SK-N-SH (cell line): ENCODE data around the gene INPPL1. TPM values are rescaled to one million over a fixed set of nuclear protein-coding genes. Genes with fewer than 3 reads are reported as not detected.

Source experiments
- CTCF ChIA-PET: fragments of 300-600, 350-600 bp; formaldehyde crosslinking; extraction: SDS; loops from one replicate; lab custom pipeline; 2021; lab: Yijun Ruan, JAX
- POLR2A ChIA-PET: fragments of 350-600 bp; sonication (Branson Sonifier 250); formaldehyde crosslinking; extraction: SDS; loops from one replicate; lab custom pipeline; 2020; ENCODE audit warnings: antibody characterized with exemption, inconsistent platforms; lab: Yijun Ruan, JAX
- DNase-seq: peaks from one replicate; pipeline ENCODE4 v3.0.0; 2012
- H2AFZ ChIP-seq: fragments of 200-600 bp; sonication (generic); 2 replicates; pipeline ENCODE4 v1.8.1; 2016; ENCODE audit warnings: antibody characterized with exemption, mild to moderate bottlenecking, low read depth
- H3F3A ChIP-seq: fragments of 200-600 bp; sonication (generic); replicated peaks from 2 replicates; pipeline ENCODE3; 2016; ENCODE audit warnings: antibody characterized with exemption, mild to moderate bottlenecking; ENCODE audit not compliant: insufficient read depth
- H3K27ac ChIP-seq, 2 experiments: fragments of 200-500 bp in 1 of 2; fragments of 200-600 bp in 1 of 2; sonication (Bioruptor generic) in 1 of 2; sonication (generic), shearing (Covaris generic) in 1 of 2; 2 replicates each; pipeline versions ENCODE4 v1.5.1 to v1.6.1; 2014 to 2016; ENCODE audit warnings: low read depth in 2 of 2, inconsistent platforms in 1 of 2, low read length in 1 of 2, mild to moderate bottlenecking in 1 of 2, mixed read lengths in 1 of 2
- H3K27me3 ChIP-seq: fragments of 200-600 bp; sonication (generic), shearing (Covaris generic); 2 replicates; pipeline ENCODE4 v1.6.1; 2016; ENCODE audit warnings: mixed run types; ENCODE audit not compliant: insufficient read depth
- H3K36me3 ChIP-seq, 2 experiments: fragments of 200-500 bp in 1 of 2; fragments of 200-600 bp in 1 of 2; sonication (Bioruptor generic) in 1 of 2; sonication (generic) in 1 of 2; replicated peaks in 1 of 2; 2 replicates each; pipeline versions ENCODE3 to v1.5.1; 2014 to 2016; ENCODE audit warnings: low read length in 1 of 2, mild to moderate bottlenecking in 1 of 2; ENCODE audit not compliant: insufficient read depth in 2 of 2, control insufficient read depth in 1 of 2
- H3K4me1 ChIP-seq, 2 experiments: fragments of 200-500 bp in 1 of 2; fragments of 200-600 bp in 1 of 2; sonication (Bioruptor generic) in 1 of 2; sonication (generic), shearing (Covaris generic) in 1 of 2; 2 replicates each; pipeline versions ENCODE4 v1.5.1 to v1.6.1; 2014 to 2016; ENCODE audit warnings: low read depth in 1 of 2, low read length in 1 of 2, mixed run types in 1 of 2; ENCODE audit not compliant: insufficient read depth in 2 of 2, control insufficient read depth in 1 of 2
- H3K4me2 ChIP-seq: fragments of 200-600 bp; sonication (generic), shearing (Covaris generic); 2 replicates; pipeline ENCODE4 v1.6.1; 2017; ENCODE audit warnings: mixed run types
- H3K4me3 ChIP-seq, 2 experiments: fragments of 200-500 bp in 1 of 2; fragments of 200-600 bp in 1 of 2; sonication (Bioruptor generic) in 1 of 2; sonication (generic), shearing (Covaris generic) in 1 of 2; 2 replicates each; pipeline versions ENCODE4 v1.5.1 to v1.8.1; 2014 to 2016; ENCODE audit warnings: low read depth in 2 of 2, inconsistent platforms in 1 of 2, low read length in 1 of 2, mild to moderate bottlenecking in 1 of 2, mixed read lengths in 1 of 2, moderate library complexity in 1 of 2
- H3K79me2 ChIP-seq: fragments of 200-600 bp; sonication (generic); 2 replicates; pipeline ENCODE4 v1.8.1; 2017; ENCODE audit warnings: mild to moderate bottlenecking; ENCODE audit not compliant: insufficient read depth
- H3K9ac ChIP-seq: fragments of 200-600 bp; sonication (generic); 2 replicates; pipeline ENCODE4 v1.6.1; 2017; ENCODE audit warnings: mixed run types
- H3K9me2 ChIP-seq: fragments of 200-600 bp; sonication (generic); 2 replicates; pipeline ENCODE4 v1.6.1; 2017; ENCODE audit warnings: mixed run types
- H3K9me3 ChIP-seq: fragments of 200-600 bp; sonication (generic); 2 replicates; pipeline ENCODE4 v1.6.1; 2017; ENCODE audit warnings: mixed run types, mild to moderate bottlenecking, moderate library complexity
- H4K20me1 ChIP-seq: fragments of 200-600 bp; sonication (generic); 2 replicates; pipeline ENCODE4 v1.6.1; 2017; ENCODE audit warnings: mild to moderate bottlenecking, mixed run types; ENCODE audit not compliant: insufficient read depth
- CHD2 ChIP-seq: fragments of 150-350 bp; IDR thresholded peaks from 2 replicates; pipeline ENCODE4 v1.6.1; 2018; ENCODE audit warnings: low read length; ENCODE audit not compliant: partially characterized antibody
- ELF1 ChIP-seq: IDR thresholded peaks from 2 replicates; pipeline ENCODE4 v1.4.0; 2012
- FOXM1 ChIP-seq: IDR thresholded peaks from 2 replicates; pipeline ENCODE4 v1.4.0; 2012; ENCODE audit warnings: low read depth, mild to moderate bottlenecking
- GABPA ChIP-seq: IDR thresholded peaks from 2 replicates; pipeline ENCODE4 v1.4.0; 2012; ENCODE audit warnings: low read depth, mild to moderate bottlenecking
- GATA2 ChIP-seq: sonication (generic); formaldehyde crosslinking; IDR thresholded peaks from 2 replicates; pipeline ENCODE4 v1.5.0; 2020; ENCODE audit warnings: mild to moderate bottlenecking, missing genetic modification reagents
- NFIC ChIP-seq: IDR thresholded peaks from 2 replicates; pipeline ENCODE4 v1.4.0; 2012; ENCODE audit warnings: borderline replicate concordance
- NRF1 ChIP-seq: IDR thresholded peaks from 2 replicates; pipeline ENCODE4 v1.6.1; 2012; ENCODE audit warnings: low read depth, mild to moderate bottlenecking, low read length
- RXRA ChIP-seq: IDR thresholded peaks from 2 replicates; pipeline ENCODE4 v1.4.0; 2012; ENCODE audit warnings: low read depth, mild to moderate bottlenecking, borderline replicate concordance
- TCF12 ChIP-seq: IDR thresholded peaks from 2 replicates; pipeline ENCODE4 v1.4.0; 2012
- YY1 ChIP-seq: IDR thresholded peaks from 2 replicates; pipeline ENCODE4 v1.4.0; 2012; ENCODE audit warnings: low read depth, mild to moderate bottlenecking
- whole genome bisulfite sequencing: methylation state at CpG from one replicate; pipeline ENCODE4 v1.1.6; 2017; ENCODE audit warnings: low lambda C conversion rate; 5-methylcytosine and 5-hydroxymethylcytosine counted together
- polyA plus RNA-seq, 3 experiments: library from polyadenylated mRNA; depleted of rRNA; stranded (reverse); fragments of >200 nt; gene quantifications; 2 replicates each; pipeline ENCODE4 v1.2.3, GENCODE V29; 2012
- TF ChIP-seq, protein P1 (sequence below): fragments of 200-600 bp; sonication (generic); IDR thresholded peaks from 2 replicates; pipeline ENCODE4 v1.6.1; 2017; ENCODE audit warnings: antibody characterized with exemption, mild to moderate bottlenecking, moderate library complexity

The INPPL1 gene
- polyA plus RNA-seq, 1 of the 3 experiments (the other 2 are of a cell fraction) = 123 TPM

DNA sequence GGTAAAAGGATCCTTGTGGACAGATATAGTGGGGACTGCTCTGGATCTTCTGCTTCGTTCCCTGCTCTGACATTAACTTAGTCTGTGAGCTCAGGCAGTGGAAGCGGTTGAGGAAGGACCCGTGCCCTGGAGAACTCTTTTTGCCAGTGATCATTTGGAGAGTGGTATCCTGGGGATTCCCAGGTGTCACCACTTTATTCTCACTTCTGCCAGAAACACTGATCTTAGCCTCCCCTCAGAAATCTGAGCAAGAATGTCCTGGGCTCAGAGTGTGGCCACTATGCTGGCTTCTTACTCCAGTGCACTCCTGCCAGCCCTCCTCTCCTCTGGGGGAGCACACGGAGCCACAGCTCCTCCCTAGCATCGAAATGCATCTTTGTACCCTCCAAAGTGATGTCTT is 27.0 kb downstream of the INPPL1 start:
- Histone ChIP-seq H2AFZ (no peak overlapping the region), H3K9me3 (no peaks in the 10 kb centered on the region), H3K27me3 (no peaks in the 10 kb centered on the region), H3K36me3 (no peaks in the 10 kb centered on the region), H3K4me2 (no peak overlapping the region), H3K9me2 (no peaks in the 10 kb centered on the region), H3K27ac (no peak overlapping the region), H3K9ac (no peak overlapping the region), H3K79me2 (no peaks in the 10 kb centered on the region), H3K4me3 (no peak overlapping the region), H4K20me1 (no peaks in the 10 kb centered on the region), H3F3A (peaks cover 2% of the 10 kb centered on the region), H3K4me1 (no peaks in the 10 kb centered on the region; a peak in 1 of 4 replicates)
- POLR2A ChIA-PET = interaction anchor here (1.1 kb wide), 1 partner anchor 11 kb away, joined by 3 read pairs; no protein-coding TSS in a partner anchor
- TF ChIP-seq GATA2 (CRISPR knock-in tag) (no peak), RXRA (no peak), CHD2 (no peak), ELF1 (no peak), FOXM1 (no peak), GABPA (no peak), NRF1 (no peak), NFIC (no peak)
- TF ChIP-seq, protein P1, sequence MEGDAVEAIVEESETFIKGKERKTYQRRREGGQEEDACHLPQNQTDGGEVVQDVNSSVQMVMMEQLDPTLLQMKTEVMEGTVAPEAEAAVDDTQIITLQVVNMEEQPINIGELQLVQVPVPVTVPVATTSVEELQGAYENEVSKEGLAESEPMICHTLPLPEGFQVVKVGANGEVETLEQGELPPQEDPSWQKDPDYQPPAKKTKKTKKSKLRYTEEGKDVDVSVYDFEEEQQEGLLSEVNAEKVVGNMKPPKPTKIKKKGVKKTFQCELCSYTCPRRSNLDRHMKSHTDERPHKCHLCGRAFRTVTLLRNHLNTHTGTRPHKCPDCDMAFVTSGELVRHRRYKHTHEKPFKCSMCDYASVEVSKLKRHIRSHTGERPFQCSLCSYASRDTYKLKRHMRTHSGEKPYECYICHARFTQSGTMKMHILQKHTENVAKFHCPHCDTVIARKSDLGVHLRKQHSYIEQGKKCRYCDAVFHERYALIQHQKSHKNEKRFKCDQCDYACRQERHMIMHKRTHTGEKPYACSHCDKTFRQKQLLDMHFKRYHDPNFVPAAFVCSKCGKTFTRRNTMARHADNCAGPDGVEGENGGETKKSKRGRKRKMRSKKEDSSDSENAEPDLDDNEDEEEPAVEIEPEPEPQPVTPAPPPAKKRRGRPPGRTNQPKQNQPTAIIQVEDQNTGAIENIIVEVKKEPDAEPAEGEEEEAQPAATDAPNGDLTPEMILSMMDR = no peak
- CTCF ChIA-PET = interaction anchor here (0.6 to 19.7 kb wide), 4 partner anchors 18 to 179 kb away, joined by 3 to 314 read pairs (median 4); no protein-coding TSS in a partner anchor
- 82% methylated on average over 5 of the region's 5 CpGs for WGBS
- DNase-seq = no peak

DNA sequence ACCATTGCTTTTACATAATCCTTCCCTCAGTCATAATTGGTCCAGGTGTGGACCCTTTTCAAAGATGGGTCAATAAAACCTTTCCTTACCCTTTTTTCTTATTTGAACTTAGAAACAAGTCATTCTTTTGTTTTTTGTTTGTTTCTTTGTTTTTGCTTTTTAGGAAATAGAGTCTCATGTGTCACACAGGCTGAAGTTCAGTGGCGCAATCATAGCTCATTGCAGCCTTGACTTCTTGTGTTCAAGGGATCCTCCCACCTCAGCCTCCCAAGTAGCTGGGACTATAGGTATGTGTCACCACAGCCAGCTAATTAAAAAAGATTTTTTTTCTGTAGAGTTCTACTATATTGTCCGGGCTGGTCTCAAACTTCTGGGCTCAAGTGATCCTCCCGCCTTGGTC is 28.8 kb downstream of the INPPL1 start:
- CTCF ChIA-PET = interaction anchor here (19.7 kb wide), 1 partner anchor 102 kb away, joined by 314 read pairs; no protein-coding TSS in a partner anchor
- H3K9me2 ChIP-seq = no peaks in the 10 kb centered on the region
- H3K27me3 ChIP-seq = no peaks in the 10 kb centered on the region
- H3K36me3 ChIP-seq = no peaks in the 10 kb centered on the region
- H3K4me1 ChIP-seq = no peaks in the 10 kb centered on the region; a peak in 1 of 4 replicates
- H3K9ac ChIP-seq = no peak overlapping the region
- H3F3A ChIP-seq = no peaks in the 10 kb centered on the region
- no peak overlapping the region for H2AFZ ChIP-seq
- H3K9me3 ChIP-seq = no peaks in the 10 kb centered on the region
- H3K79me2 ChIP-seq = no peaks in the 10 kb centered on the region
- H4K20me1 ChIP-seq = no peaks in the 10 kb centered on the region
- POLR2A ChIA-PET = interaction anchor here (1.9 kb wide), 1 partner anchor 16 kb away, joined by 4 read pairs; no protein-coding TSS in a partner anchor
- no peak overlapping the region for H3K27ac ChIP-seq
- WGBS = 84% methylated on average over 3 of the region's 3 CpGs
- no peak overlapping the region for H3K4me3 ChIP-seq
- no peak overlapping the region for H3K4me2 ChIP-seq
- TF ChIP-seq YY1 (no peak), TCF12 (no peak)
- DNase-seq = no peak
